ENCODE data around the gene CFAP65.

GRCh38 chr2:218959141-218959731 is 82.1 kb downstream of the CFAP65 start, which contains the start of gene CDK5R2:
- TF ChIP-seq, protein P1, sequence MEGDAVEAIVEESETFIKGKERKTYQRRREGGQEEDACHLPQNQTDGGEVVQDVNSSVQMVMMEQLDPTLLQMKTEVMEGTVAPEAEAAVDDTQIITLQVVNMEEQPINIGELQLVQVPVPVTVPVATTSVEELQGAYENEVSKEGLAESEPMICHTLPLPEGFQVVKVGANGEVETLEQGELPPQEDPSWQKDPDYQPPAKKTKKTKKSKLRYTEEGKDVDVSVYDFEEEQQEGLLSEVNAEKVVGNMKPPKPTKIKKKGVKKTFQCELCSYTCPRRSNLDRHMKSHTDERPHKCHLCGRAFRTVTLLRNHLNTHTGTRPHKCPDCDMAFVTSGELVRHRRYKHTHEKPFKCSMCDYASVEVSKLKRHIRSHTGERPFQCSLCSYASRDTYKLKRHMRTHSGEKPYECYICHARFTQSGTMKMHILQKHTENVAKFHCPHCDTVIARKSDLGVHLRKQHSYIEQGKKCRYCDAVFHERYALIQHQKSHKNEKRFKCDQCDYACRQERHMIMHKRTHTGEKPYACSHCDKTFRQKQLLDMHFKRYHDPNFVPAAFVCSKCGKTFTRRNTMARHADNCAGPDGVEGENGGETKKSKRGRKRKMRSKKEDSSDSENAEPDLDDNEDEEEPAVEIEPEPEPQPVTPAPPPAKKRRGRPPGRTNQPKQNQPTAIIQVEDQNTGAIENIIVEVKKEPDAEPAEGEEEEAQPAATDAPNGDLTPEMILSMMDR (IDR thresholded peaks at IDR 0.05): no peak
- TF ChIP-seq EP300 (IDR thresholded peaks at IDR 0.05): no peak

Data from upper lobe of left lung (tissue), 4 donors.